KG1 (cell line): ENCODE measurements around the gene PXDN.
"Not testable (repeated sequence)": the region's sequence is repeated elsewhere in the genome, so short reads cannot be mapped to it uniquely, and the experiment has no call there.

Experiments
- DNase-seq: peaks from one replicate; lab custom pipeline; 2025; lab: John Stamatoyannopoulos, UW

Gene PXDN

GRCh38 chr2:1683297-1683696 is 61.0 kb downstream of the PXDN start:
- no peak for DNase-seq

- DNase-seq: no peak
These were observed 62.2 kb downstream of the PXDN start for GRCh38 chr2:1682181-1682440.

GRCh38 chr2:1681323-1682180 is 62.8 kb downstream of the PXDN start:
- no peak for DNase-seq

GRCh38 chr2:1681017-1681318 is 63.3 kb downstream of the PXDN start:
- no peak for DNase-seq

GRCh38 chr2:1680222-1681016 is 63.9 kb downstream of the PXDN start:
- no peak for DNase-seq

- DNase-seq: not testable (repeated sequence)
These were observed 64.8 kb downstream of the PXDN start for GRCh38 chr2:1679488-1680039.

GRCh38 chr2:1679065-1679464 is 65.2 kb downstream of the PXDN start:
- not testable (repeated sequence) for DNase-seq

- DNase-seq: no peak
These were observed 65.7 kb downstream of the PXDN start for GRCh38 chr2:1678609-1679008.

GRCh38 chr2:1677821-1678165 is 66.5 kb downstream of the PXDN start:
- DNase-seq: no peak

GRCh38 chr2:1676913-1677820 is 67.1 kb downstream of the PXDN start:
- no peak for DNase-seq

GRCh38 chr2:1676091-1676912 is 68.0 kb downstream of the PXDN start:
- no peak for DNase-seq

- DNase-seq: no peak
These were observed 68.7 kb downstream of the PXDN start for GRCh38 chr2:1675633-1676032.

- DNase-seq: no peak
These were observed 69.4 kb downstream of the PXDN start for GRCh38 chr2:1674766-1675397.

GRCh38 chr2:1674276-1674675 is 70.0 kb downstream of the PXDN start:
- DNase-seq: no peak

- DNase-seq: no peak
These were observed 71.0 kb downstream of the PXDN start for GRCh38 chr2:1673160-1673944.

- no peak for DNase-seq
These were observed 71.6 kb downstream of the PXDN start for GRCh38 chr2:1672738-1673137.

GRCh38 chr2:1671916-1672315 is 72.4 kb downstream of the PXDN start:
- no peak for DNase-seq

- DNase-seq: no peak
These were observed 73.7 kb downstream of the PXDN start for GRCh38 chr2:1670636-1671035.

- DNase-seq: no peak
These were observed 78.4 kb downstream of the PXDN start for GRCh38 chr2:1665761-1666505.

- no peak for DNase-seq
These were observed 79.6 kb downstream of the PXDN start for GRCh38 chr2:1664698-1665097.
